ENCODE measurements around the gene MPRIP. TPM values are rescaled to one million over a fixed set of nuclear protein-coding genes. Genes with fewer than 3 reads are reported as not detected.

The MPRIP gene
- polyA plus RNA-seq, 1 donor from 2014 or later: 47.3 TPM

- no peaks in the 10 kb centered on the region for H3K9me2 ChIP-seq (ENCODE audit: insufficient read depth, low read length)
- no peaks in the 10 kb centered on the region for H4K20me1 ChIP-seq (ENCODE audit: insufficient read depth)
- H3K79me2 ChIP-seq (replicated peaks; ENCODE audit: insufficient read depth, low read length): peaks cover 14% of the 10 kb centered on the region
- H3K4me2 ChIP-seq (ENCODE audit: low read length): no peak overlapping the region
- H3K27ac ChIP-seq (ENCODE audit: low read length): no peak overlapping the region
- no peak overlapping the region for H3K4me3 ChIP-seq (ENCODE audit: low read length)
- H3K27me3 ChIP-seq (ENCODE audit: insufficient read depth, low read depth, low read length): no peaks in the 10 kb centered on the region
- TF ChIP-seq POLR2AphosphoS5 (IDR thresholded peaks at IDR 0.05) (no peak), EZH2 (IDR thresholded peaks at IDR 0.05; ENCODE audit: borderline replicate concordance, insufficient read depth, low read length, poor library complexity, severe bottlenecking) (no peak), CTCF (IDR thresholded peaks at IDR 0.05; ENCODE audit: poor library complexity, severe bottlenecking) (no peak), SMC3 (conservative IDR thresholded peaks at IDR 0.05; ENCODE audit: poor library complexity) (no peak), TAF1 (IDR thresholded peaks at IDR 0.05; ENCODE audit: low read depth) (no peak), MXI1 (conservative IDR thresholded peaks at IDR 0.05; ENCODE audit: poor library complexity, severe bottlenecking) (no peak), RAD21 (conservative IDR thresholded peaks at IDR 0.05) (no peak), EP300 (conservative IDR thresholded peaks at IDR 0.05; ENCODE audit: poor library complexity, severe bottlenecking) (no peak), REST (IDR thresholded peaks at IDR 0.05; ENCODE audit: borderline replicate concordance) (no peak)
- no peak overlapping the region for H3K9ac ChIP-seq (ENCODE audit: low read length)
- H3F3A ChIP-seq (ENCODE audit: insufficient read depth, low read length, poor library complexity, severe bottlenecking): no peaks in the 10 kb centered on the region
- H2AFZ ChIP-seq (ENCODE audit: low read depth, low read length): no peak overlapping the region
- H3K9me3 ChIP-seq (ENCODE audit: low read length): no peaks in the 10 kb centered on the region
- H3K36me3 ChIP-seq (ENCODE audit: insufficient read depth, low read length): no peaks in the 10 kb centered on the region
Measured at GRCh38 chr17:17128476-17129075, 86.3 kb downstream of the MPRIP start.

- Histone ChIP-seq H3K27ac (ENCODE audit: low read length) (no peak overlapping the region), H3K36me3 (ENCODE audit: insufficient read depth, low read length) (no peaks in the 10 kb centered on the region), H3K9ac (ENCODE audit: low read length) (no peak overlapping the region), H3K4me2 (ENCODE audit: low read length) (no peak overlapping the region), H3K27me3 (ENCODE audit: insufficient read depth, low read depth, low read length) (no peaks in the 10 kb centered on the region), H3K9me3 (ENCODE audit: low read length) (no peaks in the 10 kb centered on the region), H3K79me2 (replicated peaks; ENCODE audit: insufficient read depth, low read length) (peaks cover 9% of the 10 kb centered on the region), H4K20me1 (ENCODE audit: insufficient read depth) (no peaks in the 10 kb centered on the region), H3K9me2 (ENCODE audit: insufficient read depth, low read length) (no peaks in the 10 kb centered on the region), H2AFZ (ENCODE audit: low read depth, low read length) (no peak overlapping the region), H3F3A (ENCODE audit: insufficient read depth, low read length, poor library complexity, severe bottlenecking) (no peaks in the 10 kb centered on the region), H3K4me3 (ENCODE audit: low read length) (no peak overlapping the region)
- TF ChIP-seq REST (IDR thresholded peaks at IDR 0.05; ENCODE audit: borderline replicate concordance) (no peak), SMC3 (conservative IDR thresholded peaks at IDR 0.05; ENCODE audit: poor library complexity) (no peak), MXI1 (conservative IDR thresholded peaks at IDR 0.05; ENCODE audit: poor library complexity, severe bottlenecking) (no peak), POLR2AphosphoS5 (IDR thresholded peaks at IDR 0.05) (no peak), CTCF (IDR thresholded peaks at IDR 0.05; ENCODE audit: poor library complexity, severe bottlenecking) (no peak), RAD21 (conservative IDR thresholded peaks at IDR 0.05) (no peak), TAF1 (IDR thresholded peaks at IDR 0.05; ENCODE audit: low read depth) (no peak), EZH2 (IDR thresholded peaks at IDR 0.05; ENCODE audit: borderline replicate concordance, insufficient read depth, low read length, poor library complexity, severe bottlenecking) (no peak), EP300 (conservative IDR thresholded peaks at IDR 0.05; ENCODE audit: poor library complexity, severe bottlenecking) (no peak)
Measured at GRCh38 chr17:17129466-17129865, 87.2 kb downstream of the MPRIP start.
